ENCODE results near the gene CD244.

DNA sequence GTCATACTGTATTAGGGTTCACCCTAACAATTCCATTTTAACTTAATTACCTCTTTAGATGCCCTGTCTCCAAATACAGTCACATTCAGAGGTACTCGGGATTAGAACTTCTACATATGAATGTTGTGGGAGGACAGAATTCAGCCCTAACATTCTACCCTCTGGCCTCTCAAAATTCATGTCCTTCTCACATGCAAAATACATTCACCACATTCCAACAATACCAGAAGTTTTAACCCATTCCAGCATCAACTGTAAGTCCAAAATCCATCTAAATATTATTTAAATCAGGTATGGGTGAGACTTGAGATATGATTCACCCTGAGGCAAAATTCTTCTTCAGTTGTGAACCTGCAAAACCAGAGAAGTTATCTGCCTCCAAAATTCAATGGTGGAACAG lies 52.2 kb downstream of the CD244 start:
- TF ChIP-seq TAF1 (IDR thresholded peaks at IDR 0.05; ENCODE audit: low read depth) (no peak), EZH2 (IDR thresholded peaks at IDR 0.05; ENCODE audit: borderline replicate concordance, insufficient read depth, low read length, poor library complexity, severe bottlenecking) (no peak), RAD21 (conservative IDR thresholded peaks at IDR 0.05) (no peak), MXI1 (conservative IDR thresholded peaks at IDR 0.05; ENCODE audit: poor library complexity, severe bottlenecking) (no peak), SMC3 (conservative IDR thresholded peaks at IDR 0.05; ENCODE audit: poor library complexity) (no peak)
- TF ChIP-seq, protein P1, sequence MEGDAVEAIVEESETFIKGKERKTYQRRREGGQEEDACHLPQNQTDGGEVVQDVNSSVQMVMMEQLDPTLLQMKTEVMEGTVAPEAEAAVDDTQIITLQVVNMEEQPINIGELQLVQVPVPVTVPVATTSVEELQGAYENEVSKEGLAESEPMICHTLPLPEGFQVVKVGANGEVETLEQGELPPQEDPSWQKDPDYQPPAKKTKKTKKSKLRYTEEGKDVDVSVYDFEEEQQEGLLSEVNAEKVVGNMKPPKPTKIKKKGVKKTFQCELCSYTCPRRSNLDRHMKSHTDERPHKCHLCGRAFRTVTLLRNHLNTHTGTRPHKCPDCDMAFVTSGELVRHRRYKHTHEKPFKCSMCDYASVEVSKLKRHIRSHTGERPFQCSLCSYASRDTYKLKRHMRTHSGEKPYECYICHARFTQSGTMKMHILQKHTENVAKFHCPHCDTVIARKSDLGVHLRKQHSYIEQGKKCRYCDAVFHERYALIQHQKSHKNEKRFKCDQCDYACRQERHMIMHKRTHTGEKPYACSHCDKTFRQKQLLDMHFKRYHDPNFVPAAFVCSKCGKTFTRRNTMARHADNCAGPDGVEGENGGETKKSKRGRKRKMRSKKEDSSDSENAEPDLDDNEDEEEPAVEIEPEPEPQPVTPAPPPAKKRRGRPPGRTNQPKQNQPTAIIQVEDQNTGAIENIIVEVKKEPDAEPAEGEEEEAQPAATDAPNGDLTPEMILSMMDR (IDR thresholded peaks at IDR 0.05; ENCODE audit: poor library complexity, severe bottlenecking), result no peak
- TF ChIP-seq, protein P2, sequence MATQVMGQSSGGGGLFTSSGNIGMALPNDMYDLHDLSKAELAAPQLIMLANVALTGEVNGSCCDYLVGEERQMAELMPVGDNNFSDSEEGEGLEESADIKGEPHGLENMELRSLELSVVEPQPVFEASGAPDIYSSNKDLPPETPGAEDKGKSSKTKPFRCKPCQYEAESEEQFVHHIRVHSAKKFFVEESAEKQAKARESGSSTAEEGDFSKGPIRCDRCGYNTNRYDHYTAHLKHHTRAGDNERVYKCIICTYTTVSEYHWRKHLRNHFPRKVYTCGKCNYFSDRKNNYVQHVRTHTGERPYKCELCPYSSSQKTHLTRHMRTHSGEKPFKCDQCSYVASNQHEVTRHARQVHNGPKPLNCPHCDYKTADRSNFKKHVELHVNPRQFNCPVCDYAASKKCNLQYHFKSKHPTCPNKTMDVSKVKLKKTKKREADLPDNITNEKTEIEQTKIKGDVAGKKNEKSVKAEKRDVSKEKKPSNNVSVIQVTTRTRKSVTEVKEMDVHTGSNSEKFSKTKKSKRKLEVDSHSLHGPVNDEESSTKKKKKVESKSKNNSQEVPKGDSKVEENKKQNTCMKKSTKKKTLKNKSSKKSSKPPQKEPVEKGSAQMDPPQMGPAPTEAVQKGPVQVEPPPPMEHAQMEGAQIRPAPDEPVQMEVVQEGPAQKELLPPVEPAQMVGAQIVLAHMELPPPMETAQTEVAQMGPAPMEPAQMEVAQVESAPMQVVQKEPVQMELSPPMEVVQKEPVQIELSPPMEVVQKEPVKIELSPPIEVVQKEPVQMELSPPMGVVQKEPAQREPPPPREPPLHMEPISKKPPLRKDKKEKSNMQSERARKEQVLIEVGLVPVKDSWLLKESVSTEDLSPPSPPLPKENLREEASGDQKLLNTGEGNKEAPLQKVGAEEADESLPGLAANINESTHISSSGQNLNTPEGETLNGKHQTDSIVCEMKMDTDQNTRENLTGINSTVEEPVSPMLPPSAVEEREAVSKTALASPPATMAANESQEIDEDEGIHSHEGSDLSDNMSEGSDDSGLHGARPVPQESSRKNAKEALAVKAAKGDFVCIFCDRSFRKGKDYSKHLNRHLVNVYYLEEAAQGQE (IDR thresholded peaks at IDR 0.05; ENCODE audit: borderline replicate concordance), result no peak

Measured in neural cell (in vitro differentiated cells).